Neutrophil (primary cell): Measurements from ENCODE around the gene SPEG.

ENCODE experiments used
- H3K27ac ChIP-seq: fragments of 200-600 bp; sonication (generic); 2 replicates; pipeline ENCODE4 v1.5.1; 2016; ENCODE audit warnings: mild to moderate bottlenecking, moderate library complexity
- H3K27me3 ChIP-seq: fragments of 200-600 bp; sonication (generic); 2 replicates; pipeline ENCODE4 v1.6.0; 2016; ENCODE audit warnings: mild to moderate bottlenecking
- H3K36me3 ChIP-seq: fragments of 200-600 bp; sonication (generic); 2 replicates; pipeline ENCODE4 v1.5.1; 2017
- H3K4me1 ChIP-seq, 2 experiments: fragments of 200-600 bp in 1 of 2; sonication (generic) in 1 of 2; 1 replicate in 1 of 2; 2 replicates in 1 of 2; pipeline versions ENCODE4 v1.5.1 to v1.6.1; 2013 to 2016; ENCODE audit warnings: low read depth in 1 of 2, low read length in 1 of 2, mild to moderate bottlenecking in 1 of 2, moderate library complexity in 1 of 2; ENCODE audit not compliant: control insufficient read depth in 1 of 2, insufficient read depth in 1 of 2
- H3K4me3 ChIP-seq, 2 experiments: fragments of 200-600 bp in 1 of 2; sonication (generic) in 1 of 2; 1 replicate in 1 of 2; 2 replicates in 1 of 2; pipeline ENCODE4 v1.5.1; 2013 to 2016; ENCODE audit warnings: low read depth in 1 of 2, low read length in 1 of 2, mild to moderate bottlenecking in 1 of 2, moderate library complexity in 1 of 2
- H3K9me3 ChIP-seq: fragments of 200-600 bp; sonication (generic); 2 replicates; pipeline ENCODE4 v1.5.1; 2016
- TF ChIP-seq, protein P1 (sequence below): fragments of 200-600 bp; sonication (generic); IDR thresholded peaks from 2 replicates; pipeline ENCODE4 v1.5.1; 2016; ENCODE audit warnings: antibody characterized with exemption

SPEG gene

DNA sequence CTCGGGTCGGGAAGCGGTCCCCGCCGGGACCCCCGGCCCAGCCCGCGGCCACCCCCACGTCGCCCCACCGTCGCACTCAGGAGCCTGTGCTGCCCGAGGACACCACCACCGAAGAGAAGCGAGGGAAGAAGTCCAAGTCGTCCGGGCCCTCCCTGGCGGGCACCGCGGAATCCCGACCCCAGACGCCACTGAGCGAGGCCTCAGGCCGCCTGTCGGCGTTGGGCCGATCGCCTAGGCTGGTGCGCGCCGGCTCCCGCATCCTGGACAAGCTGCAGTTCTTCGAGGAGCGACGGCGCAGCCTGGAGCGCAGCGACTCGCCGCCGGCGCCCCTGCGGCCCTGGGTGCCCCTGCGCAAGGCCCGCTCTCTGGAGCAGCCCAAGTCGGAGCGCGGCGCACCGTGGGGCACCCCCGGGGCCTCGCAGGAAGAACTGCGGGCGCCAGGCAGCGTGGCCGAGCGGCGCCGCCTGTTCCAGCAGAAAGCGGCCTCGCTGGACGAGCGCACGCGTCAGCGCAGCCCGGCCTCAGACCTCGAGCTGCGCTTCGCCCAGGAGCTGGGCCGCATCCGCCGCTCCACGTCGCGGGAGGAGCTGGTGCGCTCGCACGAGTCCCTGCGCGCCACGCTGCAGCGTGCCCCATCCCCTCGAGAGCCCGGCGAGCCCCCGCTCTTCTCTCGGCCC lies 13.6 kb downstream of the SPEG start:
- TF ChIP-seq, protein P1, sequence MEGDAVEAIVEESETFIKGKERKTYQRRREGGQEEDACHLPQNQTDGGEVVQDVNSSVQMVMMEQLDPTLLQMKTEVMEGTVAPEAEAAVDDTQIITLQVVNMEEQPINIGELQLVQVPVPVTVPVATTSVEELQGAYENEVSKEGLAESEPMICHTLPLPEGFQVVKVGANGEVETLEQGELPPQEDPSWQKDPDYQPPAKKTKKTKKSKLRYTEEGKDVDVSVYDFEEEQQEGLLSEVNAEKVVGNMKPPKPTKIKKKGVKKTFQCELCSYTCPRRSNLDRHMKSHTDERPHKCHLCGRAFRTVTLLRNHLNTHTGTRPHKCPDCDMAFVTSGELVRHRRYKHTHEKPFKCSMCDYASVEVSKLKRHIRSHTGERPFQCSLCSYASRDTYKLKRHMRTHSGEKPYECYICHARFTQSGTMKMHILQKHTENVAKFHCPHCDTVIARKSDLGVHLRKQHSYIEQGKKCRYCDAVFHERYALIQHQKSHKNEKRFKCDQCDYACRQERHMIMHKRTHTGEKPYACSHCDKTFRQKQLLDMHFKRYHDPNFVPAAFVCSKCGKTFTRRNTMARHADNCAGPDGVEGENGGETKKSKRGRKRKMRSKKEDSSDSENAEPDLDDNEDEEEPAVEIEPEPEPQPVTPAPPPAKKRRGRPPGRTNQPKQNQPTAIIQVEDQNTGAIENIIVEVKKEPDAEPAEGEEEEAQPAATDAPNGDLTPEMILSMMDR: no peak
- Histone ChIP-seq H3K36me3 (no peaks in the 10 kb centered on the region), H3K4me1 (no peaks in the 10 kb centered on the region), H3K9me3 (no peaks in the 10 kb centered on the region), H3K27me3 (peaks cover 100% of the 10 kb centered on the region), H3K27ac (no peak overlapping the region), H3K4me3 (no peak overlapping the region)

DNA sequence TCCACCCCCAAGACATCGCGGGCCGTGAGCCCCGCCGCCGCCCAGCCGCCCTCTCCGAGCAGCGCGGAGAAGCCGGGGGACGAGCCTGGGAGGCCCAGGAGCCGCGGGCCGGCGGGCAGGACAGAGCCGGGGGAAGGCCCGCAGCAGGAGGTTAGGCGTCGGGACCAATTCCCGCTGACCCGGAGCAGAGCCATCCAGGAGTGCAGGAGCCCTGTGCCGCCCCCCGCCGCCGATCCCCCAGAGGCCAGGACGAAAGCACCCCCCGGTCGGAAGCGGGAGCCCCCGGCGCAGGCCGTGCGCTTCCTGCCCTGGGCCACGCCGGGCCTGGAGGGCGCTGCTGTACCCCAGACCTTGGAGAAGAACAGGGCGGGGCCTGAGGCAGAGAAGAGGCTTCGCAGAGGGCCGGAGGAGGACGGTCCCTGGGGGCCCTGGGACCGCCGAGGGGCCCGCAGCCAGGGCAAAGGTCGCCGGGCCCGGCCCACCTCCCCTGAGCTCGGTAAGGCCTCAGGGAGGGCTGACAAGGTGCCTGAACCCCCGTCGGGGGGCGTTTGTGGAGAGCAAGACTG lies 14.2 kb downstream of the SPEG start:
- peaks cover 100% of the 10 kb centered on the region for H3K27me3 ChIP-seq

DNA sequence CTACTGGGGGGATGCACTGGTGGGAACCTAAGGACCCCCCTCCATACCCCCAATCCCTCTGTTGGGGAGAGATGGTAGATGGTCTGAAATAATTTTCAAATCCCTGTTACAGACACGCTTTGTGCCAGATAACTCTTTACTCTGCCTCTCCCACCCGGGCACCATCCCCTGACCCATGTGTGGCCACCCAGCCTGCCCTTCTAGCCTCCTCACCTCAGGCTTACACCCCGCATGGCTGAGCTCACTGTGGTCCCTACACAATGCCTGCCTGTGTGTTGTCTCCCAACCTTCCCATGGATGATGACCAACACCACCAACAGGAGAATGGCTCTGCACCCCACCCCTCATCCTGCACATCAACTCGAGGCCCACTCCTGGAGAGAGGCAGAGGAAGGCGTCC lies 15.0 kb downstream of the SPEG start:
- TF ChIP-seq, protein P1: no peak
- Histone ChIP-seq H3K4me1 (no peaks in the 10 kb centered on the region), H3K36me3 (no peaks in the 10 kb centered on the region), H3K27ac (no peak overlapping the region), H3K9me3 (no peaks in the 10 kb centered on the region), H3K4me3 (no peak overlapping the region), H3K27me3 (peaks cover 94% of the 10 kb centered on the region)

More for the DNA sequence above, 14.2 kb downstream of the SPEG start:
- Histone ChIP-seq H3K36me3 (no peaks in the 10 kb centered on the region), H3K9me3 (no peaks in the 10 kb centered on the region), H3K27ac (no peak overlapping the region), H3K4me1 (no peaks in the 10 kb centered on the region), H3K4me3 (no peak overlapping the region)
- TF ChIP-seq, protein P1: no peak

GRCh38 chr2:219451661-219452360 lies 17.2 kb downstream of the SPEG start:
- H3K4me1 ChIP-seq: no peaks in the 10 kb centered on the region
- no peak overlapping the region for H3K4me3 ChIP-seq
- peaks cover 79% of the 10 kb centered on the region for H3K27me3 ChIP-seq
- TF ChIP-seq, protein P1: no peak
- H3K27ac ChIP-seq: no peak overlapping the region
- H3K9me3 ChIP-seq: no peaks in the 10 kb centered on the region
- H3K36me3 ChIP-seq: no peaks in the 10 kb centered on the region

GRCh38 chr2:219452361-219453317 lies 18.0 kb downstream of the SPEG start:
- Histone ChIP-seq H3K27ac (no peak overlapping the region), H3K9me3 (no peaks in the 10 kb centered on the region), H3K27me3 (peaks cover 71% of the 10 kb centered on the region), H3K4me1 (no peaks in the 10 kb centered on the region), H3K36me3 (no peaks in the 10 kb centered on the region), H3K4me3 (no peak overlapping the region)
- TF ChIP-seq, protein P1: no peak
